ENCODE measurements around the gene FNBP1. TPM values are rescaled to one million over a fixed set of nuclear protein-coding genes. Genes with fewer than 3 reads are reported as not detected.

FNBP1 gene
- total RNA-seq, 1 donor, result 41.9 TPM

DNA sequence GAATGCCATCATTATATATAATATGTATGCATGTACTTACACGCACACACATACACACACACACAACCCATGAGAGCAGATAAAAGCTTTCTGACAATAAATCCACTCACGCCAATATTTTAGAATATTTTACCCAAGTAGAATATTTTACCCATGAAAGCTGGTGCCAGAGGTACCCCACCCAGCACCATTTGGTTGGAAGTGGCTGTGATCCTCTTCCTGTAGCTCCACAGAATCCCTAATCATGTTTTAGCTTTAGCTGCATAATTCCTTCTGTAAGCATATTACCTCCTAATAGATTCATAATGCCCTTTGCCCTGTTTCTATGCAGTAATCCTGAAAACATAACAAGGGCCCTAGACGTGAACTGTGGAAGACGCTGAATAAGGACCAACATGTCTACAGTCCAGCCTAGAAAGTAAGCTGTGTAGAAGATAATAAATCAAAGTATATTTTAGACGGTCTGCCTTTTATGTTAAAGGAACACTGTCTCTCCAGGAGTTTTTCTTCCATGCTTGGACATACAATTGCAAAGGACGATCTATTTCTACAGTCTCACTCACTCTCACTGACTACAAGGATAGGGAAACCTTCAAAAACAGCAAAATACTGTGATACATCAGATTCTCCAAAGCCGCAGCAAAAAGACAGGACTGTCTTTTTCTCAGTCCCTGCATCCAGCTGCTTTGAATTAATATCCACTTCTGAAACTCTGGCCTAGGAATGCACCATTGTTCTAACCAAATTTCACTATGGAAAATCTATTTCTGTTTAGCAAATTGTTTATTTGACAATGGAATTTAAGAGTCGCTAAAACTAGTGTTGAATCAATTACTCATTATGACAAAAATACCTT, 109.6 kb downstream of the FNBP1 start:
- no peak overlapping the region for H3K4me3 ChIP-seq (ENCODE audit: low read depth, low read length)
- TF ChIP-seq, protein P1, sequence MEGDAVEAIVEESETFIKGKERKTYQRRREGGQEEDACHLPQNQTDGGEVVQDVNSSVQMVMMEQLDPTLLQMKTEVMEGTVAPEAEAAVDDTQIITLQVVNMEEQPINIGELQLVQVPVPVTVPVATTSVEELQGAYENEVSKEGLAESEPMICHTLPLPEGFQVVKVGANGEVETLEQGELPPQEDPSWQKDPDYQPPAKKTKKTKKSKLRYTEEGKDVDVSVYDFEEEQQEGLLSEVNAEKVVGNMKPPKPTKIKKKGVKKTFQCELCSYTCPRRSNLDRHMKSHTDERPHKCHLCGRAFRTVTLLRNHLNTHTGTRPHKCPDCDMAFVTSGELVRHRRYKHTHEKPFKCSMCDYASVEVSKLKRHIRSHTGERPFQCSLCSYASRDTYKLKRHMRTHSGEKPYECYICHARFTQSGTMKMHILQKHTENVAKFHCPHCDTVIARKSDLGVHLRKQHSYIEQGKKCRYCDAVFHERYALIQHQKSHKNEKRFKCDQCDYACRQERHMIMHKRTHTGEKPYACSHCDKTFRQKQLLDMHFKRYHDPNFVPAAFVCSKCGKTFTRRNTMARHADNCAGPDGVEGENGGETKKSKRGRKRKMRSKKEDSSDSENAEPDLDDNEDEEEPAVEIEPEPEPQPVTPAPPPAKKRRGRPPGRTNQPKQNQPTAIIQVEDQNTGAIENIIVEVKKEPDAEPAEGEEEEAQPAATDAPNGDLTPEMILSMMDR (IDR thresholded peaks at IDR 0.05; ENCODE audit: insufficient read depth, low read depth, low read length), result no peak
- no peak for DNase-seq (ENCODE audit: low read depth)

DNA sequence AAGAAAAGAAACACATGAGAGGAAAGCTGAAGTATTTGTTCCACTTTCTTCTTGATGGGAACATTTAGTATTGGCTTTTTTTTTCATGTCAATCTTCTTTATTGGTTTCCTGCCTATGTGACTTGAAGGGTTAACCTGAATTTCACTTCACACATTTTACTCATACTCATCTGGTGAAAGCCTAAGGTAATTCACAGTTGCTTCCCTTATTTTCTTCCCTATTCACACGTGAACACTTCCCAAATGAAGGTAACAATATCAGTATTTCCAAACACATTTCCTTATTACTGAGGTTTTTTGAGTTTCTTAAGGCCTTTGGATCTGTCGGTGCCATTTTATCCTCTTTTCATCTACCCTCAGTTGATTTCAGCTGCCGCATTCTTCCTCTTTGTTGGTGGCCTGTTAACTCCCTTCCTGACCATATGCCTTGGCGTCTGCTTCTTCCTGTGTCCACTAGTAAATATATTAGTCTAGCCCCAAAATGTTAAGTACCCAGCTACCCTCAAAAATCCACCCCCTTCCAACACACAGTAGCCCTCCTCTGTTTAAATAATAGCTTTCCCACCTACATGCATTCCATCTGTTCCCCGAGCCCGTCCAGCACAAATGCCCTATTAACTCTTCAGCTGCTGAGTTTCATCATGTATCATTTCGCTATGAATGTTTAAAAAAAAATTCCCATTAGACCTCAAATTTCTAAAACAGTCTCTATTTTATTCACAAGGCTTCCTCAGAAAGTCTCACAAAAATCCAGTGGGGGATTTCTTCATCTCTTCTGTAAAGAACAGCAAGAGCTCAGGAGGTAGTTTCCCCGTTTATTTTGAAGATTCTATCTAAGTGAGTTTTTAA, 110.5 kb downstream of the FNBP1 start:
- no peak overlapping the region for H3K4me3 ChIP-seq (ENCODE audit: low read depth, low read length)
- TF ChIP-seq, protein P1 (IDR thresholded peaks at IDR 0.05; ENCODE audit: insufficient read depth, low read depth, low read length), result no peak
- DNase-seq (ENCODE audit: low read depth), result no peak

DNA sequence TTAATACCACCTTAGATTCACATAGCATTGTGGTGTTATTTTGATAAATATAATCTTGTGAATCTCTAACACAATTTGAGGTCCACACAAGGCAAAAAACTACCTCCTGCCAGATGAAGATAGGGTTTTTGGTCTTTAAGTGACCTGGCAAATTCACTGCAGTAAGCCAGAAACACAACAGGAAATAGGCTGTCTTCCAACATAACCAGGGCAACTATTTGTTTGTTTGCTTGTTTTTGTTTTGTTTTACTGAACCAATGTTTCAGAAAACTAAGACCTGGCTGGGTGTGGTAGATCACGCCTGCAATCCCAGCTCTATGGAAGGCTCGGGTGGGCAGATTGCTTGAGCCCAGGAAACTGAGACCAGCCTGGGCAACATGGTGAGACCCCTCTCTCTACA, 112.2 kb downstream of the FNBP1 start:
- no peak for DNase-seq (ENCODE audit: low read depth)
- no peak overlapping the region for H3K4me3 ChIP-seq (ENCODE audit: low read depth, low read length)
- TF ChIP-seq, protein P1 (IDR thresholded peaks at IDR 0.05; ENCODE audit: insufficient read depth, low read depth, low read length), result no peak

DNA sequence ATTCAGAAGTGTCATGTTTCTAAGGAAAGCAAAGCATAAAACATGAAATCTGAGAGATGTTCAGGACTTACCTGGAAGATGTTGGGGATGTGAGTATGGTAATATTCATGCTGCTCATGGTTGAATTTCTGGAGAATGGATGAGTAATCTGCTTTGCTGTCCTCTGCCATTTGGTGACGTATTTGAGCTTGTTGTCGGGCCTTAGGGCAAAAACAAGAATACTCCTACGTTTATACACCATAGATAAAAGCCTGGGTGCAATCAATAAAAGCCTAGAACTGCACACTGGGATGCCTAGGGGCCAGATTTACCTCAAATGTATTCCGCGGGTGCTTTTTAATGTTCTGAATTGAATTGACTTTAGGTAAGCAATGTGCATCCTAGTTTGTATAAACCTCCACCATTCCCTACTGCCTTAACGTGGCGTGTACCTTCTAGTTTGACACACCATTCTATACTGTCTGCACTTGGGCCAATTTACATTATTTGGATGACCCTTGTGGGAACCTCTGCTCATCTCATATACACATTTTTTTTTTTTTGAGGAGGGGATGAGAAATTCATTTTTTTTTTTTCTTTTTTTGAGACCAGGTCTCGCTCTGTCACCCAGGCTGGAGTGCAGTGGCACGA, 113.4 kb downstream of the FNBP1 start:
- DNase-seq (ENCODE audit: low read depth), result peak; percentile 57
- H3K4me3 ChIP-seq (ENCODE audit: low read depth, low read length), result no peak overlapping the region
- TF ChIP-seq, protein P1 (IDR thresholded peaks at IDR 0.05; ENCODE audit: insufficient read depth, low read depth, low read length), result no peak

DNA sequence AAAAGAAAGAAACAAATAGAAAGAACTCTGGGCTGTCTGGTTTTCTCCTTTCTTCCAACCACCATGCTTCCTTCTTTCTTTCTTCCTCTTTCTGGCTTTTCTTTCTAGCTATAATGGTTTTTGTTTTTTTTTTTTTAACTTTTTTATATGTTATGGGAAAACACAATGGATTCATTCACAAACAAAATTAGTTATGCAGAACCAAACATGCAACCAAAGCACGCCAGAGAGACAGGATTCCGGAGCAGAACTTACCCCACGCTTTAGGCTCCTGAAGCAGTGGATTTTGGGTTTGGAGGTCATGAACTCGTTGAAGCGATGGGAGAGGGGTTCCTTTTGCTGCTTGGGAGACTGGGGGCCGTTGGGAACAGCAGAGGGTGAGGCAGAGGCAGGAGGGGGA, 119.4 kb downstream of the FNBP1 start:
- no peak for DNase-seq (ENCODE audit: low read depth)
- no peak overlapping the region for H3K4me3 ChIP-seq (ENCODE audit: low read depth, low read length)
- TF ChIP-seq, protein P1 (IDR thresholded peaks at IDR 0.05; ENCODE audit: insufficient read depth, low read depth, low read length), result no peak

DNA sequence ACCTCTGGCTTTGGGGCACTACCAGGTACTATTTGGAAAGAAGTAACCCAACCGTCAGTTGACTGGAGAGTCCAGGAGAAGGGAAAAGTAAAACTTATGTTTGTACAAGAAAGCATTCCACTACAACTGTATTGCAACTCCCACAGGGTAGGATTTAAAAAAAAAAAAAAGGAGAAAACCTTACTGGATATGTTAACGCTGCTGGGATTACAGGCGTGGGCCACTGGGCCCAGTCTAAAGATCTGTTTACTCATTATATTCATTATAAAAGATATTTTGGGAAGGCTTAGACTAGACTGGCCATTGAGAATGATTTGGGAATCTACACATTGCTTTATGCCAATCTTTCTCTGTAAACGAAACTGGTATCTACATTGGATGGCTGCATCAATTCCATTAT, 121.1 kb downstream of the FNBP1 start:
- DNase-seq (ENCODE audit: low read depth), result no peak
- no peak overlapping the region for H3K4me3 ChIP-seq (ENCODE audit: low read depth, low read length)
- TF ChIP-seq, protein P1 (IDR thresholded peaks at IDR 0.05; ENCODE audit: insufficient read depth, low read depth, low read length), result no peak

Measured in fibroblast of villous mesenchyme (primary cell).